H1 (cell line): Measurements from ENCODE around the gene PDE9A. TPM values are rescaled to one million over a fixed set of nuclear protein-coding genes. Genes with fewer than 3 reads are reported as not detected.

ENCODE experiments used
- CTCF ChIA-PET: fragments of 300-600 bp; sonication (Branson Sonifier 250); formaldehyde crosslinking; loops from one replicate; lab custom pipeline; 2021; ENCODE audit not compliant: partially characterized antibody; lab: Charles Lee
- POLR2A ChIA-PET: fragments of 300-600 bp; sonication (Branson Sonifier 250); formaldehyde crosslinking; loops from one replicate; lab custom pipeline; 2021; ENCODE audit warnings: inconsistent platforms; ENCODE audit not compliant: partially characterized antibody; lab: Charles Lee
- DNase-seq, 2 experiments: peaks; one replicate each; pipeline versions ENCODE4 v3.0.0 to v3.0.0-alpha.2; 2010 to 2022; ENCODE audit warnings: low spot score in 2 of 2, low read depth in 1 of 2, mixed read lengths in 1 of 2
- FAIRE-seq: peaks from 2 replicates; lab custom pipeline; 2011; peaks lifted over from hg19 to GRCh38; lab: Jason Lieb, UNC
- H2AFZ ChIP-seq: 2 replicates; pipeline ENCODE4 v1.8.1; 2012; ENCODE audit warnings: low read length, inconsistent platforms
- H2AK5ac ChIP-seq: 2 replicates; pipeline ENCODE4 v1.6.1; 2013; ENCODE audit warnings: low read depth, low read length
- H2BK120ac ChIP-seq: replicated peaks from 2 replicates; pipeline ENCODE3; 2013; ENCODE audit warnings: low read depth, low read length, inconsistent platforms
- H2BK12ac ChIP-seq: 2 replicates; pipeline ENCODE4 v1.6.1; 2013; ENCODE audit warnings: low read depth, low read length
- H2BK15ac ChIP-seq: 2 replicates; pipeline ENCODE4 v1.6.1; 2013; ENCODE audit warnings: low read length
- H2BK20ac ChIP-seq: 2 replicates; pipeline ENCODE4 v1.6.1; 2013; ENCODE audit warnings: low read length
- H2BK5ac ChIP-seq: 2 replicates; pipeline ENCODE4 v1.6.1; 2013; ENCODE audit warnings: low read depth, low read length
- H3K14ac ChIP-seq: 2 replicates; pipeline ENCODE4 v1.6.1; 2013; ENCODE audit warnings: inconsistent platforms; ENCODE audit not compliant: insufficient read length
- H3K18ac ChIP-seq: 2 replicates; pipeline ENCODE4 v1.6.1; 2013; ENCODE audit warnings: low read length; ENCODE audit errors: extremely low read depth
- H3K23ac ChIP-seq: 2 replicates; pipeline ENCODE4 v1.6.1; 2013; ENCODE audit warnings: inconsistent platforms; ENCODE audit not compliant: insufficient read length
- H3K23me2 ChIP-seq: 2 replicates; pipeline ENCODE4 v1.6.1; 2013; ENCODE audit warnings: low read depth, low read length
- H3K27ac ChIP-seq: 2 replicates; pipeline ENCODE4 v1.6.1; 2011; ENCODE audit warnings: low read depth, low read length, inconsistent platforms
- H3K27me3 ChIP-seq, 4 experiments: replicated peaks in 1 of 4; 1 replicate in 1 of 4; 2 replicates in 3 of 4; pipeline versions ENCODE4 v1.6.1 to v1.8.1; 2011 to 2013; ENCODE audit warnings: low read length in 3 of 4, mild to moderate bottlenecking in 3 of 4, inconsistent platforms in 2 of 4, mixed read lengths in 2 of 4, moderate library complexity in 1 of 4; ENCODE audit not compliant: control insufficient read depth in 3 of 4, insufficient read depth in 3 of 4; ENCODE audit errors: extremely low read depth in 1 of 4
- H3K36me3 ChIP-seq, 4 experiments: 2 replicates each; pipeline versions ENCODE4 v1.6.1 to v1.8.1; 2011 to 2013; ENCODE audit warnings: mild to moderate bottlenecking in 4 of 4, low read length in 3 of 4, moderate library complexity in 2 of 4, control low read depth in 1 of 4, inconsistent platforms in 1 of 4; ENCODE audit not compliant: insufficient read depth in 4 of 4, control insufficient read depth in 2 of 4
- H3K4ac ChIP-seq: replicated peaks from 2 replicates; pipeline ENCODE3; 2013; ENCODE audit warnings: low read length, low read depth, mixed read lengths, inconsistent platforms; ENCODE audit not compliant: insufficient read length
- H3K4me1 ChIP-seq, 4 experiments: replicated peaks in 1 of 4; 1 replicate in 1 of 4; 2 replicates in 3 of 4; pipeline versions ENCODE4 v1.6.1 to v1.8.1; 2011 to 2013; ENCODE audit warnings: low read length in 3 of 4, inconsistent platforms in 2 of 4, mixed read lengths in 1 of 4; ENCODE audit not compliant: insufficient read depth in 4 of 4, control insufficient read depth in 3 of 4
- H3K4me2 ChIP-seq, 2 experiments: 2 replicates each; pipeline versions ENCODE4 v1.6.1 to v1.8.1; 2011 to 2013; ENCODE audit warnings: low read depth in 2 of 2, low read length in 2 of 2, control low read depth in 1 of 2, inconsistent platforms in 1 of 2, mild to moderate bottlenecking in 1 of 2; ENCODE audit not compliant: insufficient read depth in 1 of 2
- H3K4me3 ChIP-seq, 4 experiments: fragments of 200-600, 300-600 bp in 1 of 4; sonication (generic), shearing (Covaris generic), sonication (Bioruptor Twin) in 1 of 4; 2 replicates each; pipeline versions ENCODE4 v1.5.1 to v1.8.1; 2011 to 2016; ENCODE audit warnings: low read length in 4 of 4, low read depth in 3 of 4, control low read depth in 2 of 4, inconsistent platforms in 2 of 4, mild to moderate bottlenecking in 2 of 4, mixed read lengths in 1 of 4, moderate library complexity in 1 of 4; ENCODE audit not compliant: insufficient read depth in 2 of 4; ENCODE audit errors: extremely low read depth in 1 of 4
- H3K56ac ChIP-seq: replicated peaks from 2 replicates; pipeline ENCODE3; 2013; ENCODE audit warnings: low read depth, mild to moderate bottlenecking, mixed read lengths, low read length, inconsistent platforms; ENCODE audit not compliant: insufficient read length
- H3K79me1 ChIP-seq: 2 replicates; pipeline ENCODE4 v1.6.1; 2013; ENCODE audit warnings: low read depth, low read length, control low read depth
- H3K79me2 ChIP-seq, 2 experiments: 2 replicates each; pipeline versions ENCODE4 v1.6.1 to v1.8.1; 2012 to 2013; ENCODE audit warnings: low read length in 2 of 2, mild to moderate bottlenecking in 2 of 2, inconsistent platforms in 1 of 2; ENCODE audit not compliant: insufficient read depth in 2 of 2, control insufficient read depth in 1 of 2
- H3K9ac ChIP-seq, 4 experiments: replicated peaks in 1 of 4; 1 replicate in 1 of 4; 2 replicates in 3 of 4; pipeline versions ENCODE4 v1.6.1 to v1.8.1; 2011 to 2013; ENCODE audit warnings: low read depth in 3 of 4, low read length in 3 of 4, control low read depth in 2 of 4, mild to moderate bottlenecking in 2 of 4, moderate library complexity in 2 of 4, inconsistent platforms in 1 of 4; ENCODE audit errors: extremely low read depth in 1 of 4
- H3K9me3 ChIP-seq, 2 experiments: 2 replicates each; pipeline versions ENCODE4 v1.6.1 to v1.8.1; 2012 to 2013; ENCODE audit warnings: mild to moderate bottlenecking in 2 of 2, moderate library complexity in 2 of 2, control low read depth in 1 of 2, inconsistent platforms in 1 of 2, low read depth in 1 of 2, low read length in 1 of 2, mixed read lengths in 1 of 2; ENCODE audit not compliant: insufficient read depth in 2 of 2
- H4K20me1 ChIP-seq, 2 experiments: replicated peaks in 1 of 2; 2 replicates each; pipeline versions ENCODE3 to v1.8.1; 2011 to 2013; ENCODE audit warnings: inconsistent platforms in 2 of 2, low read length in 2 of 2, mild to moderate bottlenecking in 1 of 2; ENCODE audit not compliant: insufficient read depth in 2 of 2, control insufficient read depth in 1 of 2
- H4K5ac ChIP-seq: 2 replicates; pipeline ENCODE4 v1.6.1; 2013; ENCODE audit warnings: low read length, low read depth, mixed read lengths, inconsistent platforms; ENCODE audit not compliant: insufficient read length
- H4K8ac ChIP-seq: 2 replicates; pipeline ENCODE4 v1.8.0; 2013; ENCODE audit warnings: mild to moderate bottlenecking, moderate library complexity, low read length, inconsistent platforms; ENCODE audit not compliant: insufficient read depth; ENCODE audit errors: extremely low read depth
- H4K91ac ChIP-seq: replicated peaks from 2 replicates; pipeline ENCODE3; 2013; ENCODE audit warnings: low read length, mixed read lengths, inconsistent platforms; ENCODE audit not compliant: insufficient read length
- BACH1 ChIP-seq: IDR thresholded peaks from 2 replicates; pipeline ENCODE4 v1.6.1; 2012; ENCODE audit warnings: low read length, improper control_type of control experiment
- CHD1 ChIP-seq: IDR thresholded peaks from 2 replicates; pipeline ENCODE4 v1.6.1; 2012; ENCODE audit warnings: low read depth, low read length, improper control_type of control experiment
- EP300 ChIP-seq, 2 experiments: IDR thresholded peaks; 1 replicate in 1 of 2; 2 replicates in 1 of 2; pipeline ENCODE4 v1.6.1; 2011 to 2012; ENCODE audit warnings: low read depth in 2 of 2, low read length in 2 of 2, mild to moderate bottlenecking in 2 of 2, borderline replicate concordance in 1 of 2, inconsistent platforms in 1 of 2, moderate library complexity in 1 of 2
- JUND ChIP-seq: IDR thresholded peaks from 2 replicates; pipeline ENCODE4 v1.6.1; 2011; ENCODE audit warnings: mild to moderate bottlenecking, improper control_type of control experiment, low read length
- KDM1A ChIP-seq: fragments of 200-600, 300-600 bp; sonication (generic); IDR thresholded peaks from 2 replicates; pipeline ENCODE4 v1.7.1; 2016; ENCODE audit warnings: mild to moderate bottlenecking, low read length, borderline replicate concordance
- RXRA ChIP-seq: IDR thresholded peaks from 2 replicates; pipeline ENCODE4 v1.6.1; 2011; ENCODE audit warnings: low read depth, mild to moderate bottlenecking, low read length, moderate library complexity; ENCODE audit not compliant: insufficient read depth
- SIRT6 ChIP-seq: IDR thresholded peaks from one replicate; pipeline ENCODE4 v1.7.1; 2012; ENCODE audit warnings: low read length, inconsistent platforms
- SRF ChIP-seq: IDR thresholded peaks from 2 replicates; pipeline ENCODE4 v1.6.1; 2011; ENCODE audit warnings: mild to moderate bottlenecking, low read depth, low read length, moderate library complexity
- TEAD4 ChIP-seq: IDR thresholded peaks from 2 replicates; pipeline ENCODE4 v1.6.1; 2012; ENCODE audit warnings: low read depth, low read length, inconsistent platforms, mixed read lengths
- ZNF274 ChIP-seq: IDR thresholded peaks from 2 replicates; pipeline ENCODE4 v1.7.0; 2012; ENCODE audit warnings: low read length, borderline replicate concordance; ENCODE audit errors: extremely low read depth
- WGBS, 2 experiments: shearing (Covaris generic) in 1 of 2; methylation state at CpG; one replicate each; pipeline versions ENCODE4 v1.1.6 to v1.1.7; 2013 to 2015; ENCODE audit warnings: low lambda C conversion rate in 2 of 2, mixed read lengths in 2 of 2, inconsistent platforms in 1 of 2, low coverage in 1 of 2, missing lambda C conversion rate in 1 of 2; ENCODE audit not compliant: insufficient replicate concordance in 2 of 2, insufficient coverage in 1 of 2, insufficient read length in 1 of 2; ENCODE audit errors: extremely low coverage in 1 of 2, missing lambda C conversion rate in 1 of 2; 5-methylcytosine and 5-hydroxymethylcytosine counted together
- polyA plus RNA-seq, 7 experiments: library from polyadenylated mRNA; depleted of rRNA in 3 of 7; stranded (reverse) in 5 of 7; unstranded in 2 of 7; fragments of >200 nt in 5 of 7; fragments of 200-250 nt in 2 of 7; gene quantifications; 1 replicate in 5 of 7; 2 replicates in 1 of 7; 4 replicates in 1 of 7; pipeline versions ENCODE4 v1.2.1 to v1.2.3, GENCODE V29; 2011 to 2013; ENCODE audit warnings: missing spikeins in 2 of 7, mixed read lengths in 2 of 7
- total RNA-seq: library from RNA; stranded (reverse); fragmentation: NEBNext Ultra II Directional; extraction: Animal tissue kit (Norgen Biotek cat#: 25700); gene quantifications from 2 replicates; pipeline ENCODE4 v1.2.1, GENCODE V29; 2021
- TF ChIP-seq, protein P1 (sequence below), 3 experiments: IDR thresholded peaks; 1 replicate in 2 of 3; 2 replicates in 1 of 3; pipeline versions ENCODE4 v1.5.1 to v1.6.1; 2011; ENCODE audit warnings: low read length in 3 of 3, mild to moderate bottlenecking in 3 of 3, inconsistent platforms in 2 of 3, low read depth in 1 of 3, moderate library complexity in 1 of 3; ENCODE audit not compliant: insufficient read depth in 1 of 3; ENCODE audit errors: control extremely low read depth in 1 of 3

The PDE9A gene
- total and polyA plus RNA-seq, 2 of the 8 experiments (the other 6 are each of a cell fraction or from before 2014, with no cell fraction given) = 39.2 to 45.9 TPM

DNA sequence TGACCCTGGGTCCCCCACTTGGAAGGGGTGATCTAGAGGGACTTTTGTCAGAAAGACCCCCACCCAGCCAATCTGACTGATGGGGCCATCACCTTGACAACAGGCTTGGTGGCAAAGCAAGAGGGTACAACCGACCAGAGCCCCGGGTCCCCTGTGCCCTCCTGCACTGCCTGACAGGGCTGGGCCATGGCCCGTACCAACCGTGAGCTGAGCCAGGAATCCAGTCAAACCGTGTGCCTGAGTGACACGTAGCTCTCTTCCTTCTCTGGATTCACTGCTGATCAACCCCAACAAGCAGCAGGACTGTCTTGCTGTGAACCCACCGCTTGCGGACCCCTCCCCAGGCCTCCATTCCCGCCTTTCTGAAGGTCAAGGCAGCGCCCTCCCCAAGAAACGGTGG, 27.0 kb downstream of the PDE9A start:
- H3K79me1 ChIP-seq = peaks cover 2% of the 10 kb centered on the region; the same call in 1 of the 2 replicates
- ChIA-PET POLR2A (no interaction called here), CTCF (interaction anchor here (0.7 to 3.4 kb wide), 10 partner anchors 20 to 142 kb away, joined by 3 to 19 read pairs (median 3); partner anchors contain the start of gene PDE9A)
- no peak overlapping the region for H4K91ac ChIP-seq
- H2BK5ac ChIP-seq = no peak overlapping the region
- H2AK5ac ChIP-seq = no peak overlapping the region
- no peak overlapping the region for H3K23ac ChIP-seq
- no peak overlapping the region for H3K56ac ChIP-seq
- H3K4me3 ChIP-seq = no peak overlapping the region
- H3K4ac ChIP-seq = no peak overlapping the region
- peaks cover 0 to 12% of the 10 kb centered on the region in 2 experiments; a peak in 1 of 4 replicates for H3K79me2 ChIP-seq
- H2BK15ac ChIP-seq = no peak overlapping the region
- H2BK12ac ChIP-seq = no peak overlapping the region
- H3K9ac ChIP-seq = no peak overlapping the region
- H3K36me3 ChIP-seq = no peaks in the 10 kb centered on the region; a peak in 2 of 8 replicates
- H3K18ac ChIP-seq = no peak overlapping the region
- peaks cover 0 to 8% (median 2%) of the 10 kb centered on the region in 4 experiments; a peak in 4 of 7 replicates for H3K4me1 ChIP-seq
- H3K9me3 ChIP-seq = no peaks in the 10 kb centered on the region
- 84% methylated on average over 11 of the region's 11 CpGs; no CpG with 5 or more reads in 1 of the 2 experiments for WGBS, 2 experiments
- H3K27ac ChIP-seq = no peak overlapping the region
- no peak overlapping the region for H2BK20ac ChIP-seq
- H4K8ac ChIP-seq = no peak overlapping the region
- peaks cover 9 to 24% of the 10 kb centered on the region in 2 experiments for H4K20me1 ChIP-seq
- FAIRE-seq (no peak), DNase-seq (no peak)
- H3K14ac ChIP-seq = no peak overlapping the region
- H2AFZ ChIP-seq = no peak overlapping the region
- no peak overlapping the region for H2BK120ac ChIP-seq
- no peak overlapping the region for H3K4me2 ChIP-seq
- H3K23me2 ChIP-seq = no peaks in the 10 kb centered on the region; the same call in 1 of the 2 replicates
- no peak overlapping the region for H4K5ac ChIP-seq
- H3K27me3 ChIP-seq = no peaks in the 10 kb centered on the region
- TF ChIP-seq BACH1 (no peak), RXRA (no peak), JUND (no peak), TEAD4 (no peak), SIRT6 (no peak), CHD1 (no peak), SRF (no peak), KDM1A (no peak), ZNF274 (no peak), EP300 (IDR thresholded peaks at IDR 0.05; ENCODE audit: borderline replicate concordance in 1 of 2, low read depth in 2 of 2, low read length in 2 of 2) (no peak)
- TF ChIP-seq, protein P1, sequence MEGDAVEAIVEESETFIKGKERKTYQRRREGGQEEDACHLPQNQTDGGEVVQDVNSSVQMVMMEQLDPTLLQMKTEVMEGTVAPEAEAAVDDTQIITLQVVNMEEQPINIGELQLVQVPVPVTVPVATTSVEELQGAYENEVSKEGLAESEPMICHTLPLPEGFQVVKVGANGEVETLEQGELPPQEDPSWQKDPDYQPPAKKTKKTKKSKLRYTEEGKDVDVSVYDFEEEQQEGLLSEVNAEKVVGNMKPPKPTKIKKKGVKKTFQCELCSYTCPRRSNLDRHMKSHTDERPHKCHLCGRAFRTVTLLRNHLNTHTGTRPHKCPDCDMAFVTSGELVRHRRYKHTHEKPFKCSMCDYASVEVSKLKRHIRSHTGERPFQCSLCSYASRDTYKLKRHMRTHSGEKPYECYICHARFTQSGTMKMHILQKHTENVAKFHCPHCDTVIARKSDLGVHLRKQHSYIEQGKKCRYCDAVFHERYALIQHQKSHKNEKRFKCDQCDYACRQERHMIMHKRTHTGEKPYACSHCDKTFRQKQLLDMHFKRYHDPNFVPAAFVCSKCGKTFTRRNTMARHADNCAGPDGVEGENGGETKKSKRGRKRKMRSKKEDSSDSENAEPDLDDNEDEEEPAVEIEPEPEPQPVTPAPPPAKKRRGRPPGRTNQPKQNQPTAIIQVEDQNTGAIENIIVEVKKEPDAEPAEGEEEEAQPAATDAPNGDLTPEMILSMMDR (IDR thresholded peaks at IDR 0.05; ENCODE audit: control extremely low read depth in 1 of 3, insufficient read depth in 1 of 3, low read depth in 1 of 3, low read length in 3 of 3) = no peak
